ENCODE results near the gene PDE12.

GRCh38 chr3:57594144-57594543 lies 38.1 kb downstream of the PDE12 start:
- TF ChIP-seq CTCF (IDR thresholded peaks at IDR 0.05) = no peak
- no peak for TF ChIP-seq POLR2A (IDR thresholded peaks at IDR 0.05)
- no peak for TF ChIP-seq EP300 (IDR thresholded peaks at IDR 0.05)
